NCI-H146 (cell line): ENCODE measurements around the gene C2orf68.
"Not testable (repeated sequence)": the region's sequence is repeated elsewhere in the genome, so short reads cannot be mapped to it uniquely, and the experiment has no call there.

ENCODE experiments used
- DNase-seq: peaks from one replicate; lab custom pipeline; 2025; lab: John Stamatoyannopoulos, UW

The C2orf68 gene

DNA sequence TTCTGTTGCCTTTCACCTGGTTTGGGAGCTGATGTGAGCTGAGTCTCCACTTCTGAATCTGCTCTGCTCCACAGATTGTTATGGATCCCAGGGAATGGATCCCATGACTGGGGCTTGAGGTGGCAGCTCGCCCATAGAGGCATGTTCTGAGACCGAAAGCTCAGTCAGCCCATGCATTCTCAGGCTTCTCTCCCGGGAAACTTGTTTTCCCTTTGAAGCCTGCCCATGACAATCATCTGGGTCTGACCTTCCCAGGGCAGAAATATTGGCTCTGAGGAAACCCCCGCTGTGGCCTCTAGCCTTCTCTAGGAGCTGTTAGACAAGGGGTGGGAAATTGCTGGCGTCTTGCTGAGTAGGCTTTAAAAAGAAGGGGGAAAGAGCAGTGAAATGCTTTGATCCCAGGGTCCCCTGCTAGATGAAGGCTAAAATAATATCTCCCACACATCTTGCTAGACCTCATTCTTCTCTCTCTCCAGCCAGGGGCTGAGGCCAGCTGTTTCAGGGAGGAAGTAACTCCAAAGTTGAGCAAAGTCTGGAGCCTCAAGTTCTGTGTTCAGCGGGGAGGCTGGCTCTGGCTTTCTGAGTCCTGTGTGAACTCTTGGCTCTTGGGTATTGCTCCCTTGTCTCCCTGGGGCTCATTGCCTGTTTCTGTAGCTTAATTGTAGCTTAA, 32.5 kb downstream of the C2orf68 start:
- DNase-seq: no peak

DNA sequence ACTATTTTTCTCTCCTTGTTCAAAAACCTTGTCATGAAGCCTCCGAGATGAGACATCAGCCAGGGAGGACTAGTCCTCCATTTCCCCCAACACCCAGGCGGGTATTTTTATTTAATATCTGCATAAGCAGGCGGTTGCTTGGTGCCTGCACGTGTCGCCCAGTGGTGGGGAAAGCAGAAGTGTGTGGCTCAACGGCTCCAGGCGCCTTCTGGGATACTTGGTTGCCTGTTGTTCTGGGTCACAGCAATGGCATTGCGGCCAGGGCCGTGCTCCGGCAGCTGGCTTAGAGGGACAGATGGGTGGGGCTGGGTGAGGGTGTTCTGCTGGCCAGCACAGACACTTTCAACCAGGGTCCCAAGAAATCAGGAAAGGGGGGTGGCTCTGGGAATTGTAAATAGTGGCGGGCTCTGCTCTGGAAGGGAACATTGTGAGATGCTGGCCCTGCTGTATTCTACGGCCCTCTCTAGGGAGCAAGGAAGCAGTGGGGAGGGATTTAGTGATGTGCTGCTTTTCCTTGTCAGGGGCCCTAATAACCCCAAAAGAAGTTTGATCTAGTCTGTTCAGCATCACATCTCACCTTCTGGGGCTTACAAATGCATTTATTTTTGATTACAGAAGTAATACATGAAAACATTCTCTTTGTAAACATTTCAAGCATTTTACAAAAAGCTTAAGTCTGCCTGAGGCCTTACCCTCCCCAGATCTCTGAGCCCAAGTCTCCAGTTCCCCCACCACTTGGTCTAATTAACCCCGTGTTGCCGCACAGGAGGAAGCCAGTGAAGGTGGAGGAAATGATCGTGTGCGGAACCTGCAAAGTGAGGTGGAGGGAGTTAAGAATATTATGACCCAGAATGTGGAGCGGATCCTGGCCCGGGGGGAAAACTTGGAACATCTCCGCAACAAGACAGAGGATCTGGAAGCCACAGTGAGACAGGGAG, 33.4 kb downstream of the C2orf68 start:
- DNase-seq: peak; percentile 8

DNA sequence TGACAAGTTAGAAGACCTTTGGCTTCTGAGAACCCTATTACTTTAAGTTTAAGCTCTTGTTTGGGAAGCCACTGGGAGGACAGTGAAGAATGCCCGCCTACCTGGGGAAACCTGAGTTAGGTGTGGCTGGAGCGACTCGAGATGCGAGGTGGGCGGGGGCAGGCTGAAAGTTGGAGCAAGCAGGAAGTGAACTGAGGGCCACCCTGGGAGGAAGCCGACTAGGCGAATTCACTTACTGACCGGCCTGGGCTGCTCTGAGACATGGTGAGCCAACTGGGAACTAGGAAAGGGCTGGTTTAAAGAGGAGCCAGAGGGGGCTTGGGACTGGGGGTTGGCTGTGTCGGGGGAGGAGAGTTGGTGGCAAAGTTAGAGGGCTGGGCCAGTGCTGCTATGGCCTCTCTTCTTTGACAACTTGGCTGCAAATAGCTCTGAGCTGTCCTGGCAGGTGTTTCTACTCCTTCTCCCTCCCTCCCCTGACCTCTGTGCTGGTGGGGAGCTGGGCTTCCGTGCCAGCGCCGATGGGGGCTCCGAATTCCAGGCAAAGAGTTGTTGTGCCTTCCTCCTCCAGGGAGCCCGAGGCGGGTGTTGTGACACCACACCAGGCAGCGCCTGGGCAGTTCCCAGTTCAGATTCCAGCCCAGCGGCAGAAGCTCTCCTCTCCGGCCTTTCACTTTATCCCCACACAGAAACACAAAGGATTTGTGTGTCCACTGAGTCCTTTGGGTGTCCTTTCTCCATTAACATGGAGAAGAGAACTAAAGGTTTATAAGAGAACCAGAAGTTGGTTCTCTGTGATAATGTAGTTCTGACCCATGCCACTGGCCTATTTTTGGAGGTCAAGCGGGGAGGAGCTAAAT, 34.3 kb downstream of the C2orf68 start, which contains the start of gene VAMP8:
TSS of gene VAMP8 (plus strand) at position 201 of the 857 bp plus-strand sequence. CDS start at position 262, 61 bp downstream.
- peak; percentile 71 for DNase-seq

GRCh38 chr2:85577063-85577385, 34.8 kb downstream of the C2orf68 start:
- no peak for DNase-seq

GRCh38 chr2:85575739-85576138, 36.1 kb downstream of the C2orf68 start:
- DNase-seq: no peak

GRCh38 chr2:85566265-85566664, 45.6 kb downstream of the C2orf68 start:
- DNase-seq: no peak

DNA sequence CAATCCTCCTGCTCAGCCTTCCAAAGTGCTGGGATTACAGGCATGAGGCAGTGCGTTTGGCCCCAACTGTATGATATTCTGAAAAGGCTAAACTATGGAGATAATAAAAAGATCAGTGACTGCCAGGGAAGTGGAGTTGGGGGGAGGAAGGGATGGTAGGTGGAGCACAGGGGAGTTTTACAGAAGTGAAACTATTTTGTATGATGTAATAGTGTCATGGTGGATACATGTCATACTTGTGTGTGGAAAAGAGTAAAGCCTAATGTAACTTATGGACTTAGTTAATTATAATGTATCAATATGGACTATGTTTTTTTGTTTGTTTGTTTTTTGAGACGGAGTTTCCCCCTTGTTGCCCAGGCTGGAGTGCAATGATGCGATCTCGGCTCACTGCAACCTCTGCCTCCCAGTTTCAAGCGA, 47.7 kb downstream of the C2orf68 start:
- DNase-seq: no peak

GRCh38 chr2:85561280-85562212, 50.3 kb downstream of the C2orf68 start, which contains the start of gene GGCX:
Gene GGCX (minus strand): TSS chr2:85561493. CDS start chr2:85561428, 65 bp downstream.
- peak; percentile 96 for DNase-seq

DNA sequence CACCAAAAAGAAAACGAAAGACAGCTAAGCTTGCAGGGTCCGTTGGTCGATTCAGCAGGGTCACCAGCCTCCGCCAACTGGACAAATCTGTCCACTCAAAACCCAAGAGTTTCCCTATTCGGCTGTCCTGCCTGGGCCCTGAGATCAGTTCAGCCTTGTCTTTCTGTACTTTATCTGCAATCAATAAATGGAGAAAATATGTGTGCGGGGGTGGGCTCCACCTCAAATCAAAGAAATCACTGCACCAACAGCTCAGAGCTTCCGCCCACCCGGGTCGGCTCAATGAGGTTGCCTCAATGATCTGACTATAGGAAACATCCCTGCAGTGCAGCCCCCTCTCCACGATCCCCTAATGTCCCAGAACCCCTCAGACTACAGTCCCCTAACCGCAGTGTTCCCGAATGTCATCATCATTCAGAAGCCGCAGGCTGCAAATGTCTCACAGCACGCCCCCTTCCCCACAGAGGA, 51.0 kb downstream of the C2orf68 start:
- no peak for DNase-seq

- DNase-seq: not testable (repeated sequence)
Measured at GRCh38 chr2:85560403-85560726, 51.5 kb downstream of the C2orf68 start.

DNA sequence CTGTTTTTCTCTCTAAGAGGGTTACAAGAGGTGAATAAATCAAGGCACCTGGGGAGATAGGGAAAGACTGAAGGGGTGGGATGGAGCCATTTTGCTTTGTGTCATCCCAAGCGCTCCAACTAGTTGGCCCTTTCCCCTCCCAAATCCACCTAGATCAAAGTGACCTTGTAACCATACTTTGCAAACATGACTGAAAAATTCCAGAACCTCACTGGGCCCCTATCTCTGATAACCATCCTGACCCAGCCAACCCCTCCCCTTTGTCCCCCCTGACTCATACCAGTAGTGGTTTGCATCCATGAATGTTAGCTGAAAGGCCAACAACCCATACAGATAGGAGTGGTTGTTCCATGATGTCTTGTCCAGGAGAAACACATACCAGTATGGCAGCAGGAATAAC, 53.7 kb downstream of the C2orf68 start:
- no peak for DNase-seq

DNA sequence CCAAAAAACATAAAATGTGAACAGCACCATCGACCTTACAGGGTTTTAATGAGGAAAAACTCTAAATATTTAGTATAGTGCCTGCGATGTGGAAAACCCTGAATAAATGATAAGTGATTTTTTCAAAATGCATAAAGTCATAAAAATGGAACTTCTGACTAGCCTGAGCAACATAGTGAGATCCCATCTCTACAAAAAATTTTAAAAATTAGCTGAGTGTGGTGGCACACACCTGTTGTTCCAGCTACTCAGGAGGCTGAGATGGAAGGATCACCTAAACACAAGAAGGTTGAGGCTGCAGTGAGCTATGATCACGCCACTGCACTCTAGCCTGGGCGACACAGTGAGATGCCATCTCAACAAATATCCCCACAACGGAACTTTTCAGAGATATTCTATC, 54.7 kb downstream of the C2orf68 start:
- no peak for DNase-seq
